ENCODE results near the gene STOX2. TPM values are rescaled to one million over a fixed set of nuclear protein-coding genes. Genes with fewer than 3 reads are reported as not detected.

STOX2 gene
- total RNA-seq, 2 experiments from 2014 or later, result not detected

Other genes starting within 250 kb of the STOX2 start
- 10 to 100 TPM; 13.9 to 14.1 TPM for gene RWDD4, start 246.1 kb upstream of the STOX2 start, total RNA-seq
- 10 to 100 TPM; 33.0 to 34.6 TPM for gene TRAPPC11, start 246.0 kb upstream of the STOX2 start, total RNA-seq